ENCODE data around the gene WDFY3.

Gene WDFY3

GRCh38 chr4:84767168-84767567 is 199.3 kb downstream of the WDFY3 start:
- Histone ChIP-seq H3K4me3 (ENCODE audit: low read depth, low read length) (no peak overlapping the region), H3K9ac (no peak overlapping the region), H3K79me2 (no peaks in the 10 kb centered on the region), H3K27ac (no peak overlapping the region), H3K9me3 (ENCODE audit: control insufficient read depth, low read length) (no peaks in the 10 kb centered on the region), H3K27me3 (ENCODE audit: control insufficient read depth, insufficient read depth, low read length) (no peaks in the 10 kb centered on the region), H2AFZ (no peak overlapping the region), H3K4me1 (no peaks in the 10 kb centered on the region), H3K36me3 (ENCODE audit: control insufficient read depth, insufficient read depth, low read length) (no peaks in the 10 kb centered on the region), H3K4me2 (ENCODE audit: low read length) (no peak overlapping the region)
- no peak for TF ChIP-seq CTCF (IDR thresholded peaks at IDR 0.05)

- H2AFZ ChIP-seq: no peak overlapping the region
- H3K9ac ChIP-seq: no peak overlapping the region
- no peaks in the 10 kb centered on the region for H3K27me3 ChIP-seq (ENCODE audit: control insufficient read depth, insufficient read depth, low read length)
- H3K36me3 ChIP-seq (ENCODE audit: control insufficient read depth, insufficient read depth, low read length): no peaks in the 10 kb centered on the region
- no peak for TF ChIP-seq CTCF (IDR thresholded peaks at IDR 0.05)
- no peaks in the 10 kb centered on the region for H3K9me3 ChIP-seq (ENCODE audit: control insufficient read depth, low read length)
- no peak overlapping the region for H3K4me3 ChIP-seq (ENCODE audit: low read depth, low read length)
- H3K4me1 ChIP-seq: peaks cover 7% of the 10 kb centered on the region
- no peak overlapping the region for H3K27ac ChIP-seq
- H3K79me2 ChIP-seq: no peaks in the 10 kb centered on the region
- no peak overlapping the region for H3K4me2 ChIP-seq (ENCODE audit: low read length)
These were observed 213.0 kb downstream of the WDFY3 start for GRCh38 chr4:84753321-84753972.

GRCh38 chr4:84751707-84752106 is 214.8 kb downstream of the WDFY3 start:
- H3K4me2 ChIP-seq (ENCODE audit: low read length): no peak overlapping the region
- no peak overlapping the region for H2AFZ ChIP-seq
- no peak overlapping the region for H3K27ac ChIP-seq
- H3K4me3 ChIP-seq (ENCODE audit: low read depth, low read length): no peak overlapping the region
- no peak for TF ChIP-seq CTCF (IDR thresholded peaks at IDR 0.05)
- H3K4me1 ChIP-seq: peaks cover 7% of the 10 kb centered on the region
- no peaks in the 10 kb centered on the region for H3K79me2 ChIP-seq
- no peaks in the 10 kb centered on the region for H3K9me3 ChIP-seq (ENCODE audit: control insufficient read depth, low read length)
- H3K27me3 ChIP-seq (ENCODE audit: control insufficient read depth, insufficient read depth, low read length): no peaks in the 10 kb centered on the region
- no peak overlapping the region for H3K9ac ChIP-seq
- no peaks in the 10 kb centered on the region for H3K36me3 ChIP-seq (ENCODE audit: control insufficient read depth, insufficient read depth, low read length)

DNA sequence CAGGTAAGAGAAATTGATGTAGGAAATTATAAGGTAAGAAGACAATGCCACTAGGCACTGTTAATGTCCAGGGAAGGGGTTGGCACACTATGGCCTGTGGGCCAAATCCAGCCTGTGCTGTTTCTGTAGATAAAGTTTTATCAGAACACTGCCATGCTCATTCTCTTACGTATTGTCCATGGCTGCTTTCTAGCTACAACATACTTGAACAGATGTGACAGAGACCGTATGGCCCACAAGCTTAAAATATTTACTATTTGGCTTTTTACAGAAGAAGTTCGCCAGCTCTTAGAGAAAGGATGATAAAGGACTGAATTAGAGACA is 215.6 kb downstream of the WDFY3 start:
- no peak overlapping the region for H3K4me2 ChIP-seq (ENCODE audit: low read length)
- H3K79me2 ChIP-seq: no peaks in the 10 kb centered on the region
- H3K9ac ChIP-seq: no peak overlapping the region
- TF ChIP-seq CTCF (IDR thresholded peaks at IDR 0.05): no peak
- H3K4me1 ChIP-seq: peaks cover 7% of the 10 kb centered on the region
- no peaks in the 10 kb centered on the region for H3K36me3 ChIP-seq (ENCODE audit: control insufficient read depth, insufficient read depth, low read length)
- no peaks in the 10 kb centered on the region for H3K27me3 ChIP-seq (ENCODE audit: control insufficient read depth, insufficient read depth, low read length)
- no peak overlapping the region for H2AFZ ChIP-seq
- H3K9me3 ChIP-seq (ENCODE audit: control insufficient read depth, low read length): no peaks in the 10 kb centered on the region
- no peak overlapping the region for H3K4me3 ChIP-seq (ENCODE audit: low read depth, low read length)
- peak overlapping the region; percentile 62 for H3K27ac ChIP-seq

DNA sequence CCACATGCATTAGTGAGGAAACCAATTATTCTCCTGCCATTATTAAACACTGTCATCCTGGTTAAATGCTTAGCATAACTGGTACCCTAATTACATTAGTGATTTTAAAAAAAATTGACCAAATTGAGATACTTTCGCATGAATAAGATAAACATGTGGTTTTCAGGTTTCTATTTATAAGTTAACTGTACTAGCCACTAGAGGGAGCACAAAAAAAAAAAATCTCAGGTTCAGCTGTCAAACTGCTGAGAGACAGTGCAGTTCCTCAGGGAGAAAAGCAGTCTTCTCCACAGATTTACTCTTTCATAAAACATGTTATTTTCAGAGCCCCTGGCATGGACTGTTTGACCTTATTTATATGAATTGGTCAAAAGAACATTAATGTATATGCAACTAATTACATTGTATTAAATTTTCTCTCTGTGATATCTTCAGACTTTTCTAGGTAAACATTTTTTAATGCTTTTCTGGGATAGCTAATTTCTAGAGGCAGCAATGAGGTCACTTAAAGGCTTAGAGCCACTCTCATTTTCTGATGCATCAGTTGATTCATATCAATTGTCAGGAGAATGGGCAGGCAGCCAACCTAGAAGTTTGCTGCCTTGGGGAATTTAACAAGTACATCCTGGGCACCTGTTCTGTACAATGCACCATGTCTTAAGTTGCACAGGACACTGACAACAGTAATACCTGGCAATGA is 216.1 kb downstream of the WDFY3 start:
- Histone ChIP-seq H2AFZ (no peak overlapping the region), H3K79me2 (no peaks in the 10 kb centered on the region), H3K9me3 (ENCODE audit: control insufficient read depth, low read length) (no peaks in the 10 kb centered on the region), H3K36me3 (ENCODE audit: control insufficient read depth, insufficient read depth, low read length) (no peaks in the 10 kb centered on the region), H3K4me2 (ENCODE audit: low read length) (peak overlapping the region; percentile 21), H3K27ac (peak overlapping the region; percentile 62), H3K27me3 (ENCODE audit: control insufficient read depth, insufficient read depth, low read length) (no peaks in the 10 kb centered on the region), H3K9ac (no peak overlapping the region), H3K4me1 (peaks cover 7% of the 10 kb centered on the region), H3K4me3 (ENCODE audit: low read depth, low read length) (peak overlapping the region; percentile 18)
- TF ChIP-seq CTCF (IDR thresholded peaks at IDR 0.05): peak; percentile 50
